ENCODE measurements around the gene MAP1S.

MAP1S gene

DNA sequence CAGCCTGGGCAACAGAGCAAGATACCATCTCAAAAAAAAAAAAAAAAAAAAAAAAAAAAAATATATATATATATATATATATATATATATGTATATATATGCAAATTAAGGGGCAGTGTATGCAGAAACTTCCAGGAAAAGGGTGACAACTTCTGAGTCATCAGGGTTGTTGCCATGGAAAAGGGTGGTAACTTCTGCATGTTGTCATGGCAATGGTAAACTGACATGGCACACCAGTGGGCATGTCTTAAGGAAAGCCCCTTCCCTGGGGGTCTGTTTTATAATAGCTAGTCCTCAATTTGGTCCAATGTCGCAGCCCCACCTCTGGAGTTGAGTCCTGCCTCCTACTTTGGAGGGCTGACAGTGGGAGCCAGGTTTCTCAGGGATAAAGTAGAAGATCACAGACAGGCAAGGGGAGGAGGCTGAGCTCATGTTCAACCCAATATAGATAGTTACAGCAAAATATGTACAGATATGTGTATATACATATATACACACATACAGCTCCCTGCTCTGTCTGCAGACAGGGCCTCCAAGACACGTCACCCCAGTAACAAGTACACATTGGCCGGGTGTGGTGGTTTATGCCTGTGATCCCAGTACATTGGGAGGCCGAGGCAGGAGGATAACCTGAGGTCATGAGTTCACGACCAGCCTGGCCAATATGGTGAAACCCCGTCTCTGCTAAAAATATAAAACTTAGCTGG, 24.7 kb downstream of the MAP1S start:
- Histone ChIP-seq H3K36me3 (ENCODE audit: control insufficient read depth, insufficient read depth, low read length) (no peaks in the 10 kb centered on the region), H3K4me2 (ENCODE audit: low read length) (no peak overlapping the region), H3K79me2 (no peaks in the 10 kb centered on the region), H3K4me1 (peaks cover 4% of the 10 kb centered on the region), H2AFZ (no peak overlapping the region), H3K27ac (no peak overlapping the region), H3K9ac (no peak overlapping the region), H3K4me3 (ENCODE audit: low read depth, low read length) (no peak overlapping the region), H3K9me3 (ENCODE audit: control insufficient read depth, low read length) (no peaks in the 10 kb centered on the region), H3K27me3 (ENCODE audit: control insufficient read depth, insufficient read depth, low read length) (no peaks in the 10 kb centered on the region)
- TF ChIP-seq, protein P1, sequence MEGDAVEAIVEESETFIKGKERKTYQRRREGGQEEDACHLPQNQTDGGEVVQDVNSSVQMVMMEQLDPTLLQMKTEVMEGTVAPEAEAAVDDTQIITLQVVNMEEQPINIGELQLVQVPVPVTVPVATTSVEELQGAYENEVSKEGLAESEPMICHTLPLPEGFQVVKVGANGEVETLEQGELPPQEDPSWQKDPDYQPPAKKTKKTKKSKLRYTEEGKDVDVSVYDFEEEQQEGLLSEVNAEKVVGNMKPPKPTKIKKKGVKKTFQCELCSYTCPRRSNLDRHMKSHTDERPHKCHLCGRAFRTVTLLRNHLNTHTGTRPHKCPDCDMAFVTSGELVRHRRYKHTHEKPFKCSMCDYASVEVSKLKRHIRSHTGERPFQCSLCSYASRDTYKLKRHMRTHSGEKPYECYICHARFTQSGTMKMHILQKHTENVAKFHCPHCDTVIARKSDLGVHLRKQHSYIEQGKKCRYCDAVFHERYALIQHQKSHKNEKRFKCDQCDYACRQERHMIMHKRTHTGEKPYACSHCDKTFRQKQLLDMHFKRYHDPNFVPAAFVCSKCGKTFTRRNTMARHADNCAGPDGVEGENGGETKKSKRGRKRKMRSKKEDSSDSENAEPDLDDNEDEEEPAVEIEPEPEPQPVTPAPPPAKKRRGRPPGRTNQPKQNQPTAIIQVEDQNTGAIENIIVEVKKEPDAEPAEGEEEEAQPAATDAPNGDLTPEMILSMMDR (IDR thresholded peaks at IDR 0.05), result no peak

DNA sequence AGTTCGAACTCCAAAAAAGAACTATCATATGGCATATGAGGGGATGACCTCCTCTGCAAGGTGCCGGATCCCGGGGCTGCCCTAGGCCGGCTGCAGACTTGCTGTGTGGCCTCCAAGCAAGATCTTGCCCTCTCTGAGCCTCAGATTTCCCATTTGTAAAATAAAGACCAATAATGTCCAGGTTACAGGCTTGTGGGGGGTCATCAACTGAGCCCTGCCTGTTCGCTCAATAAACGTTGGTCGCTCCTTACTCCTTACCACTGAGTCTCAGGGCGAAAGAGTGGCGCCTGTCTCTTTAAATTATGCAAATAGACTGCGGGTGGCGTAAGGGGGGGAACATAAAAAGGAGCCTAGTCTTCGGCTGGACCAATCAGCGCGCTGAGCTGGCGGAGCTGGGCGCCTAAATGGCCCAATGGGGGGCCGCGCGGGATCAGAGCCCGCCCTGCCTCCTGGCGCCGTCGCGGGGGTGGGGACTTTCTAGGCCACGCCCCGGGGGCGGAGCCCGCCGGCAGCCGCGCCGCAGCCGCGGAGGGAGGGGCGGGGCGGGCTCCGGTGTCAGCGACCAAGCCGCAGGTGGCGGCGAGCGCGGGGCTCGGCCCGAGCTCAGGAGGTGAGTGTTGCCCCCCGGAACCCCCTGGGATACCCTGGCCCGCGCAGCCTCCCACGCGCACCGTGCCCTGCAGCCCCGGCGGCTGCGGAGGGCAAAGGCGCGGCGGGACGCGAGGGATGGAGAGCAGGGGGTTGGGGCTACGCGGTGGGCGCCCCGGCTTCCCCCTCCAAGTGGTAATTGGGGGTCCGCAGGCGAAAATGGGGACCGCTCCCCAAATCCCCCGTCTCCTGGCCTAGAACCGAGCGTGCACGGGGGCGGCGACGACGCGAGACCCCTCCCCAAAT, 28.2 kb downstream of the MAP1S start:
- H3K9ac ChIP-seq, result no peak overlapping the region
- H3K36me3 ChIP-seq (ENCODE audit: control insufficient read depth, insufficient read depth, low read length), result no peaks in the 10 kb centered on the region
- H3K79me2 ChIP-seq, result no peaks in the 10 kb centered on the region
- TF ChIP-seq, protein P1 (IDR thresholded peaks at IDR 0.05), result no peak
- H3K27ac ChIP-seq, result no peak overlapping the region
- no peaks in the 10 kb centered on the region for H3K27me3 ChIP-seq (ENCODE audit: control insufficient read depth, insufficient read depth, low read length)
- peak overlapping the region; percentile 70 for H2AFZ ChIP-seq
- peak overlapping the region; percentile 24 for H3K4me3 ChIP-seq (ENCODE audit: low read depth, low read length)
- H3K4me1 ChIP-seq, result peaks cover 4% of the 10 kb centered on the region
- H3K9me3 ChIP-seq (ENCODE audit: control insufficient read depth, low read length), result no peaks in the 10 kb centered on the region
- peak overlapping the region; percentile 63 for H3K4me2 ChIP-seq (ENCODE audit: low read length)

DNA sequence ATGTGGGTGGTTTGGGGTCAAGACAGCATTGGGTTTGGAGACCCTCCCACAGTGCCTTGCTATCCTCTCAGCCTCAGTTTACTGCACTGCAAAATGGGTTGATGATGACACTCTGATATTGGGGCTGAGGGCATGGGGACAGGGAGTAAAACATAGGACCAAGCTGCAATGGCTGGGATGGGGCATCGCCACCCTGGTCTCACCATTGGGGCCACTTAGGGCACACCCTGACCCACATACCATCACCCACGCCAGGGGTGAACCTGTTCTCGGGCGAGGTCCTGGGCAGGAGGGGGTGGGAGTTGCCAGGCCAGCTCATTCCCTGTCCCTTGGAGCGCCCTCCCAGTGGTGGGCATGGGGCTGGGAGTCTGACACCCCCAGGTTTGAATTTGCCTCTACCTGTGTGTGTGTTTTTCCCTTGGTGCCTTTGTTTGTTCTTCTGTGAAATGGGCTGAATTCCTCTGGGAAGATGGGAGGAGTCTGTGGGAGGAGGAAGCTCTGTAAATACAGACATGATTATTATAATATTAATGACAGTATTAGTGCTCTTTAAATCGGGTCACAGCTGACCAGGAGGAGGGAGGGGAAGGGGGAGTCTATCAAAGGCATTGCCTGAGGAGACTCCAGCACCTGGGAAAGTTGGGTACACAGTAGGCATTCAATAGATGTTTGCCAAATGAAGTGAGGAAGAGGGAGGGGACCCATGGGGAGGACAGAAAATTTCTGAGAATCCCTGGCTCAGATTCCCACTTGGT, 29.8 kb downstream of the MAP1S start:
- Histone ChIP-seq H3K27ac (no peak overlapping the region), H3K27me3 (ENCODE audit: control insufficient read depth, insufficient read depth, low read length) (no peaks in the 10 kb centered on the region)
- TF ChIP-seq, protein P1 (IDR thresholded peaks at IDR 0.05), result no peak

DNA sequence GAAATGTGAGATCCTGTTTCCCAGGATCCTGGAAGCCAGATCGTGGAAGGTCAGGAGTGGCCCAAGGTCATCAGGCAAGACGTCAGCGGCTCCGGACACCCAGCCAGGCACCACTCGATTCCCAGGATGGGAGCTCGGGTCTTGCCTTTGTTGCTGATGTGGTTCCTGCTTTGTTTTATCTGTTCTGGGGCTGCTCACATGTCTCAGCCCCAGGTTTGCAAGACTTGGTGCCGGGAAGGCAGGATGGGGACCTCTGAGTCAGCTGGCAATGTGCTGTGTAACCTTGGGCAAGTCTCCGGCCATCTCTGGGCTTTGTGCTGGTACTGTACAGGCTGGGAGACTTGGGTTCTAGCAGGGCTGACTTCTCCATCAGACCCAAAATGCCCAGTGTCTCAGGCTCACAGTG, 30.6 kb downstream of the MAP1S start:
- Histone ChIP-seq H3K27me3 (ENCODE audit: control insufficient read depth, insufficient read depth, low read length) (no peaks in the 10 kb centered on the region), H3K4me1 (peaks cover 4% of the 10 kb centered on the region), H2AFZ (peak overlapping the region; percentile 53), H3K4me3 (ENCODE audit: low read depth, low read length) (no peak overlapping the region), H3K9ac (no peak overlapping the region), H3K79me2 (no peaks in the 10 kb centered on the region), H3K36me3 (ENCODE audit: control insufficient read depth, insufficient read depth, low read length) (no peaks in the 10 kb centered on the region), H3K27ac (no peak overlapping the region), H3K9me3 (ENCODE audit: control insufficient read depth, low read length) (no peaks in the 10 kb centered on the region), H3K4me2 (ENCODE audit: low read length) (no peak overlapping the region)
- TF ChIP-seq, protein P1 (IDR thresholded peaks at IDR 0.05), result no peak

More for the DNA sequence above, 29.8 kb downstream of the MAP1S start:
- H3K4me3 ChIP-seq (ENCODE audit: low read depth, low read length), result no peak overlapping the region
- peak overlapping the region; percentile 53 for H2AFZ ChIP-seq
- H3K79me2 ChIP-seq, result no peaks in the 10 kb centered on the region
- no peak overlapping the region for H3K9ac ChIP-seq
- H3K4me2 ChIP-seq (ENCODE audit: low read length), result no peak overlapping the region
- H3K36me3 ChIP-seq (ENCODE audit: control insufficient read depth, insufficient read depth, low read length), result no peaks in the 10 kb centered on the region
- H3K9me3 ChIP-seq (ENCODE audit: control insufficient read depth, low read length), result no peaks in the 10 kb centered on the region
- peaks cover 4% of the 10 kb centered on the region for H3K4me1 ChIP-seq

All from parathyroid adenoma (tissue), 2 donors.